Measurements from ENCODE around the gene PTBP1.

The PTBP1 gene

GRCh38 chr19:805600-806550, 8.6 kb downstream of the PTBP1 start:
- TF ChIP-seq TAF1 (IDR thresholded peaks at IDR 0.05; ENCODE audit: low read depth, low read length) (no peak), POLR2AphosphoS5 (IDR thresholded peaks at IDR 0.05; ENCODE audit: low read depth, low read length) (0 out of 2 replicates have a peak, but pooled peaks have one; percentile 22)
- FAIRE-seq (no peak), DNase-seq (ENCODE audit: insufficient read length, low spot score) (no peak)

DNA sequence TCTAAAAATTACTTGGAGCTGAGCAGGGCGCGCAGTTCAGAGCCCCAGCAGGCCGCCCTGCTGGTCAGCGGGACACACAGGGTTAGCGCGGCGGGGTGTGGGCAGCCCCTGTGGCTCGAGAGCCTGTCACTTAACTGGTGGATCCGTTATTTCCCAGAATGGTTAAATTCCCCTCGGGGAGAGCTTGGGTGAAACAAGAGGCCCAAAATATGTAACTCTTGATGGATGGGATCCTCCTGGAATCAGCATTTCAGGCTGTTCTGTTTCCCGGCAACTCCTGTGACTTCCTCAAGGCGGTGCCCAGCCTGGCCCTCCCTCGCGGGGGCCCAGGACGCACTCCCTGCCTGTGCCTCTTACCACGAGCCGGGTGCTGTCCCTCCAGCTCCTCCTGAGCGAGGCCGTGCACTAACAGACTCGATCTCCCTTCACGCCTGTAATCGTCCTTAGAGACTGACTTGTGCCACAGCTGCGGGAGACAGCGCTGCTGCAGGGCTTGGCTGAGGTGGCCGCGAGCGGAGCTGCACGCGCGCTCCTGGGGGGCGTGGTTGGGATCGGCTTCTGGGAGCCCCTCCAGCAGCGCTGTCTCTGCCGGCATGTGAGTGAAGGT, 9.7 kb downstream of the PTBP1 start:
- DNase-seq (ENCODE audit: insufficient read length, low spot score) (no peak), FAIRE-seq (no peak)
- TF ChIP-seq SPI1 (IDR thresholded peaks at IDR 0.05; ENCODE audit: low read depth, low read length) (no peak), TAF1 (IDR thresholded peaks at IDR 0.05; ENCODE audit: low read depth, low read length) (no peak), POLR2AphosphoS5 (IDR thresholded peaks at IDR 0.05; ENCODE audit: low read depth, low read length) (no peak; the same call in 1 of the 2 replicates), POLR2A (IDR thresholded peaks at IDR 0.05; ENCODE audit: low read depth, low read length) (no peak; the same call in 1 of the 2 replicates), PAX5 (IDR thresholded peaks at IDR 0.05; ENCODE audit: insufficient read depth, low read length, severe bottlenecking) (no peak), POU2F2 (IDR thresholded peaks at IDR 0.05; ENCODE audit: low read depth, low read length) (no peak)

DNA sequence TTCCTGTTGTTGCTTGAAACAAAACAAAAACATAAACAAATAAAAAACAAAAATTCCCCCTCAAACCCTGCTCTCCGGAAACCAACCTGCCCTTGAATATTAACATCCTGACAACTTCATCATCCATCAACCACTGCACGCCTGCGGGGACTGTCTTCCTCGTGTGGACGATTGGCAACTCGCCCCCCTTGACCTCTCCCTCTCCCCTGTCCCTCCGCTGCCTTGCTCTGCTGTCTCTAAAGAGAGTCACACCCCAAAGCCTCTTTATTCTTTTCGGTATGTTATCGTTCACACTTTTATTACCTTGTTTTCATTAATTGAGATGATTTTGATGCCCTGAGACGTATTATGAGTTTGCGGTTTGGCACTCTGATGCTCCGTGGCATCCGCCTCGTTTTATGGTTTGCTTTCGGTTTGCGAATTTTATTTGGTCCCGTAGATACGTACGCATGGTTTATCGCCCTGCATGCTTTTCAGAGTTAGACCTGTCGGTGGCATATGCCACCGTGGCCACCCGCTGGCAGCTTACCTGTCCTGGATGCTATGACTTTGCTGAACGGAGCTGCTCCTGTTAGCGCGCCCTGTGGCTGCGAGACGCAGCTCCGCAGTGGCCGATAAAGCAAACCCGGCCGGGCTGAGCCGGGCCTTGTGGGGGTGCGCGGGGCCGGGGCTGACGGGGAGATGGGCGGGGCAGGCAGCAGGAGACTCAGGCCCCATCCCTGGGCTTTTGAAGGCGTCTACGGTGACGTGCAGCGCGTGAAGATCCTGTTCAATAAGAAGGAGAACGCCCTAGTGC, 10.6 kb downstream of the PTBP1 start:
- no peak for FAIRE-seq
- no peak; the same call in 1 of the 2 replicates for TF ChIP-seq POLR2A (IDR thresholded peaks at IDR 0.05; ENCODE audit: low read depth, low read length)
- TF ChIP-seq POLR2AphosphoS5 (IDR thresholded peaks at IDR 0.05; ENCODE audit: low read depth, low read length), result no peak; the same call in 1 of the 2 replicates
- no peak for TF ChIP-seq TAF1 (IDR thresholded peaks at IDR 0.05; ENCODE audit: low read depth, low read length)
- TF ChIP-seq SPI1 (IDR thresholded peaks at IDR 0.05; ENCODE audit: low read depth, low read length), result no peak
- TF ChIP-seq PAX5 (IDR thresholded peaks at IDR 0.05; ENCODE audit: insufficient read depth, low read length, severe bottlenecking), result no peak
- TF ChIP-seq POU2F2 (IDR thresholded peaks at IDR 0.05; ENCODE audit: low read depth, low read length), result no peak
- DNase-seq (ENCODE audit: insufficient read length, low spot score), result no peak

DNA sequence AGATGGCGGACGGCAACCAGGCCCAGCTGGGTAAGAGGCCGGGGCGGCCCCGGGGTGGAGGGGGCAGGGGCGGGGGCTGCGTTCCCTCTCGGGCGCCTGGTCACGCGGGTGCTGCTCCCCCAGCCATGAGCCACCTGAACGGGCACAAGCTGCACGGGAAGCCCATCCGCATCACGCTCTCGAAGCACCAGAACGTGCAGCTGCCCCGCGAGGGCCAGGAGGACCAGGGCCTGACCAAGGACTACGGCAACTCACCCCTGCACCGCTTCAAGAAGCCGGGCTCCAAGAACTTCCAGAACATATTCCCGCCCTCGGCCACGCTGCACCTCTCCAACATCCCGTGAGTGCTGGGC, 11.1 kb downstream of the PTBP1 start:
- TF ChIP-seq TAF1 (IDR thresholded peaks at IDR 0.05; ENCODE audit: low read depth, low read length), result no peak
- TF ChIP-seq POLR2AphosphoS5 (IDR thresholded peaks at IDR 0.05; ENCODE audit: low read depth, low read length), result peak; percentile 66
- no peak for TF ChIP-seq POLR2A (IDR thresholded peaks at IDR 0.05; ENCODE audit: low read depth, low read length)
- TF ChIP-seq POU2F2 (IDR thresholded peaks at IDR 0.05; ENCODE audit: low read depth, low read length), result no peak
- no peak for TF ChIP-seq SPI1 (IDR thresholded peaks at IDR 0.05; ENCODE audit: low read depth, low read length)
- no peak for TF ChIP-seq PAX5 (IDR thresholded peaks at IDR 0.05; ENCODE audit: insufficient read depth, low read length, severe bottlenecking)
- FAIRE-seq (no peak), DNase-seq (ENCODE audit: insufficient read length, low spot score) (no peak)

- no peak for FAIRE-seq
- no peak for DNase-seq (ENCODE audit: insufficient read length, low spot score)
- TF ChIP-seq TAF1 (IDR thresholded peaks at IDR 0.05; ENCODE audit: low read depth, low read length) (no peak), POLR2AphosphoS5 (IDR thresholded peaks at IDR 0.05; ENCODE audit: low read depth, low read length) (peak; percentile 44; the same call in 1 of the 2 replicates)
Measured at GRCh38 chr19:810077-810855, 13.0 kb downstream of the PTBP1 start.

GRCh38 chr19:810883-811489, 13.7 kb downstream of the PTBP1 start:
- TF ChIP-seq POLR2A (IDR thresholded peaks at IDR 0.05; ENCODE audit: low read depth, low read length), result 0 out of 2 replicates have a peak, but pooled peaks have one; percentile 10
- no peak for TF ChIP-seq PAX5 (IDR thresholded peaks at IDR 0.05; ENCODE audit: insufficient read depth, low read length, severe bottlenecking)
- peak; percentile 45; the same call in 1 of the 2 replicates for TF ChIP-seq POLR2AphosphoS5 (IDR thresholded peaks at IDR 0.05; ENCODE audit: low read depth, low read length)
- FAIRE-seq (no peak), DNase-seq (ENCODE audit: insufficient read length, low spot score) (peak; percentile 25)

DNA sequence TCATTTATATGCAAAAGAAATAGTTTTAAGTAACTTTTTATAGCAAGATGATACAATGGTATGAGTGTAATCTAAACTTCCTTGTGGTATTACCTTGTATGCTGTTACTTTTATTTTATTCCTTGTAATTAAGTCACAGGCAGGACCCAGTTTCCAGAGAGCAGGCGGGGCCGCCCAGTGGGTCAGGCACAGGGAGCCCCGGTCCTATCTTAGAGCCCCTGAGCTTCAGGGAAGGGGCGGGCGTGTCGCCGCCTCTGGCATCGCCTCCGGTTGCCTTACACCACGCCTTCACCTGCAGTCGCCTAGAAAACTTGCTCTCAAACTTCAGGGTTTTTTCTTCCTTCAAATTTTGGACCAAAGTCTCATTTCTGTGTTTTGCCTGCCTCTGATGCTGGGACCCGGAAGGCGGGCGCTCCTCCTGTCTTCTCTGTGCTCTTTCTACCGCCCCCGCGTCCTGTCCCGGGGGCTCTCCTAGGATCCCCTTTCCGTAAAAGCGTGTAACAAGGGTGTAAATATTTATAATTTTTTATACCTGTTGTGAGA, 14.3 kb downstream of the PTBP1 start:
- TF ChIP-seq POU2F2 (IDR thresholded peaks at IDR 0.05; ENCODE audit: low read depth, low read length) (no peak), POLR2A (IDR thresholded peaks at IDR 0.05; ENCODE audit: low read depth, low read length) (no peak), POLR2AphosphoS5 (IDR thresholded peaks at IDR 0.05; ENCODE audit: low read depth, low read length) (no peak), TAF1 (IDR thresholded peaks at IDR 0.05; ENCODE audit: low read depth, low read length) (no peak), SPI1 (IDR thresholded peaks at IDR 0.05; ENCODE audit: low read depth, low read length) (no peak), PAX5 (IDR thresholded peaks at IDR 0.05; ENCODE audit: insufficient read depth, low read length, severe bottlenecking) (no peak)
- DNase-seq (ENCODE audit: insufficient read length, low spot score) (peak; percentile 25), FAIRE-seq (no peak)

- TF ChIP-seq SPI1 (IDR thresholded peaks at IDR 0.05; ENCODE audit: low read depth, low read length) (0 out of 2 replicates have a peak, but pooled peaks have one; percentile 6), POLR2AphosphoS5 (IDR thresholded peaks at IDR 0.05; ENCODE audit: low read depth, low read length) (no peak; the same call in 1 of the 2 replicates), POLR2A (IDR thresholded peaks at IDR 0.05; ENCODE audit: low read depth, low read length) (peak; percentile 40; the same call in 1 of the 2 replicates)
Measured at GRCh38 chr19:812049-812746, 14.9 kb downstream of the PTBP1 start.

More at GRCh38 chr19:812049-812746, 14.9 kb downstream of the PTBP1 start:
- FAIRE-seq, result no peak
- DNase-seq (ENCODE audit: insufficient read length, low spot score), result peak; percentile 31
